ENCODE measurements around the gene BMP6. TPM values are rescaled to one million over a fixed set of nuclear protein-coding genes. Genes with fewer than 3 reads are reported as not detected.

Gene BMP6
- polyA plus RNA-seq, 2 of the 4 experiments (the other 2 are of a cell fraction): 8.4 to 23.0 TPM

- DNase-seq (ENCODE audit: low read depth in 1 of 2, low spot score in 1 of 2) (no peak), FAIRE-seq (no peak), ATAC-seq (no peak)
- 0 out of 3 replicates have a peak, but pooled peaks cover 3% of the 10 kb centered on the region for H3K4me1 ChIP-seq
- ChIA-PET CTCF (no interaction called here), POLR2A (no interaction called here)
- H3K27ac ChIP-seq: no peak overlapping the region
- H3K4me3 ChIP-seq: no peak overlapping the region
- 83% methylated on average over 1 of the region's 1 CpG for WGBS (ENCODE audit: missing lambda C conversion rate)
- H3K9me3 ChIP-seq: no peaks in the 10 kb centered on the region; the same call in 2 of the 3 replicates
- H3K4me2 ChIP-seq: no peak overlapping the region
- TF ChIP-seq EP300 (IDR thresholded peaks at IDR 0.05): no peak
- TF ChIP-seq CHD4 (IDR thresholded peaks at IDR 0.05; ENCODE audit: borderline replicate concordance): no peak
- TF ChIP-seq ZNF302 (CRISPR knock-in tag; IDR thresholded peaks at IDR 0.05): no peak
- TF ChIP-seq FOSL2 (IDR thresholded peaks at IDR 0.05): no peak
- no peak for TF ChIP-seq FOSL2 (CRISPR knock-in tag; IDR thresholded peaks at IDR 0.05)
- TF ChIP-seq CHD2 (IDR thresholded peaks at IDR 0.05; ENCODE audit: low read length, partially characterized antibody): no peak
- peak; percentile 49 for TF ChIP-seq MAFK (IDR thresholded peaks at IDR 0.05; ENCODE audit: partially characterized antibody)
Measured at GRCh38 chr6:7922596-7922995, 196.7 kb downstream of the BMP6 start.

GRCh38 chr6:7924867-7925266 is 199.0 kb downstream of the BMP6 start:
- DNase-seq (ENCODE audit: low read depth in 1 of 2, low spot score in 1 of 2) (no peak), ATAC-seq (no peak), FAIRE-seq (no peak)
- H3K4me2 ChIP-seq: no peak overlapping the region
- POLR2A ChIA-PET: no interaction called here
- H3K27ac ChIP-seq: no peak overlapping the region
- H3K4me3 ChIP-seq: no peak overlapping the region
- CTCF ChIA-PET: no interaction called here
- TF ChIP-seq RFX5 (IDR thresholded peaks at IDR 0.05): no peak
- no peak for TF ChIP-seq CBX2 (IDR thresholded peaks at IDR 0.05; ENCODE audit: borderline replicate concordance, low read depth)
- no peak for TF ChIP-seq ESRRA (IDR thresholded peaks at IDR 0.05; ENCODE audit: borderline replicate concordance, low read length)
- no peak for TF ChIP-seq E2F6 (IDR thresholded peaks at IDR 0.05; ENCODE audit: borderline replicate concordance, low read depth)
- TF ChIP-seq EHMT2 (IDR thresholded peaks at IDR 0.05; ENCODE audit: low read depth): no peak
- no peak for TF ChIP-seq BHLHE40 (IDR thresholded peaks at IDR 0.05; ENCODE audit: low read depth, low read length)
- TF ChIP-seq SREBF2 (IDR thresholded peaks at IDR 0.05): no peak
- TF ChIP-seq HMGXB4 (CRISPR knock-in tag; IDR thresholded peaks at IDR 0.05; ENCODE audit: borderline replicate concordance): no peak
- TF ChIP-seq RCOR1 (IDR thresholded peaks at IDR 0.05; ENCODE audit: low read depth, low read length): no peak
- TF ChIP-seq HEYL (CRISPR knock-in tag; IDR thresholded peaks at IDR 0.05): no peak
- TF ChIP-seq GATA3 (IDR thresholded peaks at IDR 0.05; ENCODE audit: borderline replicate concordance): no peak
- no peak for TF ChIP-seq FOXS1 (CRISPR knock-in tag; IDR thresholded peaks at IDR 0.05)
- TF ChIP-seq HOXB13 (CRISPR knock-in tag; IDR thresholded peaks at IDR 0.05; ENCODE audit: low read depth): no peak
- no peak for TF ChIP-seq HOXA7 (CRISPR knock-in tag; IDR thresholded peaks at IDR 0.05)
- no peak for TF ChIP-seq TFCP2L1 (CRISPR knock-in tag; IDR thresholded peaks at IDR 0.05)
- 0 out of 3 replicates have a peak, but pooled peaks cover 3% of the 10 kb centered on the region for H3K4me1 ChIP-seq
- no peaks in the 10 kb centered on the region; the same call in 2 of the 3 replicates for H3K9me3 ChIP-seq

Other genes starting within 250 kb of the BMP6 start
- 34.1 and 45.4 TPM in 2 replicates for gene DSP, start 184.4 kb upstream of the BMP6 start, polyA plus RNA-seq (2011; rRNA removed)
- gene DSP, start 184.4 kb upstream of the BMP6 start, polyA plus RNA-seq (2017; fragmentation: RNase III; extraction: RNeasy Plus Mini Kit Qiagen cat#74134 plus additional on column Dnase treatment): 12.9 to 15.2 TPM (median 14.1 TPM) in 3 replicates
- 10.6 and 13.7 TPM in 2 replicates for gene SNRNP48, start 135.9 kb upstream of the BMP6 start, polyA plus RNA-seq (2011; rRNA removed)
- gene SNRNP48, start 135.9 kb upstream of the BMP6 start, polyA plus RNA-seq (2017; fragmentation: RNase III; extraction: RNeasy Plus Mini Kit Qiagen cat#74134 plus additional on column Dnase treatment): 12.8 to 13.9 TPM (median 13.0 TPM) in 3 replicates
- 134 and 199 TPM in 2 replicates for gene TXNDC5, start 184.7 kb downstream of the BMP6 start, polyA plus RNA-seq (2011; rRNA removed)
- 111 to 115 TPM (median 111 TPM) in 3 replicates for gene TXNDC5, start 184.7 kb downstream of the BMP6 start, polyA plus RNA-seq (2017; fragmentation: RNase III; extraction: RNeasy Plus Mini Kit Qiagen cat#74134 plus additional on column Dnase treatment)